Cardiac muscle cell (in vitro differentiated cells and primary cell): Measurements from ENCODE around the gene TSHR. TPM values are rescaled to one million over a fixed set of nuclear protein-coding genes. Genes with fewer than 3 reads are reported as not detected.

ENCODE experiments used
- DNase-seq, 2 donors: peaks; one replicate each; pipeline versions ENCODE4 v3.0.0 to v3.0.0-alpha.2; 2010 to 2017; ENCODE audit warnings: low read depth in 1 of 2, low spot score in 1 of 2
- H3K27ac ChIP-seq: fragments of 200-600 bp; sonication (generic); 2 replicates; pipeline ENCODE4 v1.5.1; 2016
- H3K27me3 ChIP-seq: fragments of 200-600 bp; sonication (generic); 2 replicates; pipeline ENCODE4 v1.6.0; 2016; ENCODE audit warnings: control low read depth
- H3K36me3 ChIP-seq: fragments of 200-600 bp; sonication (generic); 2 replicates; pipeline ENCODE4 v1.5.1; 2016; ENCODE audit warnings: control low read depth
- H3K4me1 ChIP-seq: fragments of 200-600 bp; sonication (generic); 2 replicates; pipeline ENCODE4 v1.8.1; 2017; ENCODE audit warnings: low read depth, mild to moderate bottlenecking, mixed run types
- H3K4me3 ChIP-seq: fragments of 200-600 bp; sonication (generic); 2 replicates; pipeline ENCODE4 v1.5.1; 2016; ENCODE audit warnings: mild to moderate bottlenecking
- H3K9me3 ChIP-seq: fragments of 200-600 bp; sonication (generic); 2 replicates; pipeline ENCODE4 v1.5.1; 2017; ENCODE audit warnings: low read depth, mild to moderate bottlenecking, control low read depth
- polyA plus RNA-seq: library from polyadenylated mRNA; unstranded; fragments of >200 nt; fragmentation: Nextera tagmentation; extraction: Ambion mirVana; gene quantifications from 2 replicates; pipeline ENCODE4 v1.2.1, GENCODE V29; 2016
- total RNA-seq: library from RNA; depleted of rRNA; stranded (reverse); fragments of >200 nt; gene quantifications from 2 replicates; pipeline ENCODE4 v1.2.3, GENCODE V29; 2016
- TF ChIP-seq, protein P1 (sequence below): IDR thresholded peaks from 2 replicates; pipeline ENCODE4 v1.5.1; 2012; ENCODE audit warnings: low read depth, mild to moderate bottlenecking, low read length

Gene TSHR
- total and polyA plus RNA-seq, 2 experiments from 2014 or later: 0.38 to 1.2 TPM

DNA sequence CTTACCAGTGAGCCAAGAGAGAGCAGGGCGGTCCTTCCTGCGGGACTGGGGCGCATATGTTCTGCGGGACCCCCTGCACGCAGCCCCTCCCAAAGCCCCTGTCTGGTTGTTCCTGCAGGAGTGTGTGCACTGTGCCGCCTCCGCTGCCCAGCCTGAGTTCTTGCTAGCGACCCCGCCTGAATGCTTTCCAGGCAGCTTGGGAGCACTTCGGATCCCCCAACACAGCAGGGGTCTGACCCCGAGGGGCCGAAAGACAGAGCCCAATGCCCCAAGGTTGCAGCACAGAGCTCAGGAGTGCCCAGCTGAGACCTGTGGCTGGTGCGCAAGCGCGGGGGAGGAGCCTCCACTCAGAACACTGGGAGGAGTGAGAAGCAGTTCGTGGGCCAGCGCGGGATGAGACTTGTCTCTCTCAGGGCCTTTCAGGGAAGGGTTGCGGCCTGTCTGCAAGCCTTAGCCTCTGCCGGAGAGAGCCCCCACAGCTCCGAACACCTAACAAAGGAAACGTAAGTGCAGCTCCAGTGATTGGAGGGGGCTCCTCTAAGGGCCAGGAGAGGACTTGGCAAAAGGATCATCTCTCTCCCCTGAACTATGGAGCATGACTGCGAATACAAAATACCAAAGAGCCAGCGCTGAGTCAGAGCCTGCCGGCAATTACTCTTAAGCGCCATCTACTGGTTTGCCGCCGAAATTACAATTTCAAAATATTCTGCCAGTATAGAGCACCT is 214.8 kb downstream of the TSHR start:
- Histone ChIP-seq H3K4me1 (peaks cover 8% of the 10 kb centered on the region), H3K4me3 (peak overlapping the region; percentile 40), H3K9me3 (no peaks in the 10 kb centered on the region), H3K27ac (peak overlapping the region; percentile 95), H3K36me3 (no peaks in the 10 kb centered on the region), H3K27me3 (no peaks in the 10 kb centered on the region)
- TF ChIP-seq, protein P1, sequence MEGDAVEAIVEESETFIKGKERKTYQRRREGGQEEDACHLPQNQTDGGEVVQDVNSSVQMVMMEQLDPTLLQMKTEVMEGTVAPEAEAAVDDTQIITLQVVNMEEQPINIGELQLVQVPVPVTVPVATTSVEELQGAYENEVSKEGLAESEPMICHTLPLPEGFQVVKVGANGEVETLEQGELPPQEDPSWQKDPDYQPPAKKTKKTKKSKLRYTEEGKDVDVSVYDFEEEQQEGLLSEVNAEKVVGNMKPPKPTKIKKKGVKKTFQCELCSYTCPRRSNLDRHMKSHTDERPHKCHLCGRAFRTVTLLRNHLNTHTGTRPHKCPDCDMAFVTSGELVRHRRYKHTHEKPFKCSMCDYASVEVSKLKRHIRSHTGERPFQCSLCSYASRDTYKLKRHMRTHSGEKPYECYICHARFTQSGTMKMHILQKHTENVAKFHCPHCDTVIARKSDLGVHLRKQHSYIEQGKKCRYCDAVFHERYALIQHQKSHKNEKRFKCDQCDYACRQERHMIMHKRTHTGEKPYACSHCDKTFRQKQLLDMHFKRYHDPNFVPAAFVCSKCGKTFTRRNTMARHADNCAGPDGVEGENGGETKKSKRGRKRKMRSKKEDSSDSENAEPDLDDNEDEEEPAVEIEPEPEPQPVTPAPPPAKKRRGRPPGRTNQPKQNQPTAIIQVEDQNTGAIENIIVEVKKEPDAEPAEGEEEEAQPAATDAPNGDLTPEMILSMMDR: peak; percentile 89
- peak; percentile 90 to 91 for DNase-seq

DNA sequence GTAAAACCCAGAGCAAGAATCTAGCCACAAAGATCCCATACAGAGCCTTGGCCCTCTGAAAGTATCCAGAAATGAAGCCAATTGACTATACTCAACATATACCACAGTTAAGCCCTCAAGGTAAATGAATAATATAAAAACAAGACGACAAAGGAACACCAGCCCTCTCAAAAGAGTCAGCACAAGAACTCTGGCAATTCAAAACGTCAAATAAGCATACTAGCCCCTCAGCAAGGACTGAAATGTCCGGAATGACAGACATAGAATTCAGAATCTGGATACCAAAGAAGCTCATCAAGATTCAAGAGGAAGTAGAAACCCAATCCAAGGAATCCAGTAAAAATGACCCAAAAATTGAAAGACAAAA is 215.4 kb downstream of the TSHR start:
- Histone ChIP-seq H3K9me3 (no peaks in the 10 kb centered on the region), H3K27me3 (no peaks in the 10 kb centered on the region), H3K36me3 (no peaks in the 10 kb centered on the region), H3K27ac (peak overlapping the region; percentile 95), H3K4me1 (peaks cover 8% of the 10 kb centered on the region), H3K4me3 (peak overlapping the region; percentile 40)
- TF ChIP-seq, protein P1: no peak
- DNase-seq: no peak

DNA sequence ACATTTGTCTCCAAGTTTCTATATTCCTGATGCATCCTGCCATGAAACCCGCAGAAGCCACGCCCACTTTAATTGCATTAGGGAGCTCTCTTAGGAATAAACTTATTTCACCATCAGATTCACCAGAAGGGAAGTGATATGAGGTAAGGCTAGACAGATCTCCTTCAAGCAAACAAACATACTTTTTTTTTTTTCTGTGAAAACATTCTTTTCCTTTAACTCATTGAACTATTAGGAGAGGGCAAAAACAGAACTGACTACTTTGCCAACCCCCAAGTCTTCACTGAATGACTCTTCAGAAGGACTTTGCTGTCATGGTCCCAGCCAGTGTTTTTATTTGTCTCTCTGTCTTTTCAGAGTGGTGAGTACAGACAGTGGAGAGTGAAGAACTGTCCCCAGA is 216.9 kb downstream of the TSHR start:
- no peaks in the 10 kb centered on the region for H3K9me3 ChIP-seq
- TF ChIP-seq, protein P1: no peak
- peaks cover 7% of the 10 kb centered on the region for H3K36me3 ChIP-seq
- H3K4me3 ChIP-seq: no peak overlapping the region
- no peak for DNase-seq
- H3K27ac ChIP-seq: no peak overlapping the region
- H3K27me3 ChIP-seq: no peaks in the 10 kb centered on the region
- H3K4me1 ChIP-seq: peaks cover 8% of the 10 kb centered on the region

DNA sequence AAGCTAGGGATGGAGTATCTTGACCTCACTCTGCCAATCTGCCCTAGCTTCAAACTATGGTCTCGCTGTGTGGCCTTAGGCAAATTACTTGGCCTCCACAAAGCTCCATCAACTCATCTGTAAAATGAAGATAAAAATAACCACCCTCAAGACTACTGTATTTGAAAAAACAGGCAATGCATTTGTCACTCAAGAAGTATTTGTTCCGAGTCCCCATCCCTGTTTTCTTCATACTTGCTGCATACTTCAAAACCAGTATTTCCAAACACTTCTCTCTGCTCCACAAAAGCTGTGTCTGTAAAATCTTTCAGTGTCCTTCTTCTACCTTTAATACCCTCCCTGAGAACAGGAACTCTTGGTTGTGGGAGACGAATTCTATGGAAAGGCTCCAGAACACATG is 217.5 kb downstream of the TSHR start:
- Histone ChIP-seq H3K9me3 (no peaks in the 10 kb centered on the region), H3K27ac (no peak overlapping the region), H3K36me3 (peaks cover 10% of the 10 kb centered on the region), H3K27me3 (no peaks in the 10 kb centered on the region), H3K4me3 (no peak overlapping the region), H3K4me1 (peaks cover 8% of the 10 kb centered on the region)
- no peak for DNase-seq
- TF ChIP-seq, protein P1: no peak

DNA sequence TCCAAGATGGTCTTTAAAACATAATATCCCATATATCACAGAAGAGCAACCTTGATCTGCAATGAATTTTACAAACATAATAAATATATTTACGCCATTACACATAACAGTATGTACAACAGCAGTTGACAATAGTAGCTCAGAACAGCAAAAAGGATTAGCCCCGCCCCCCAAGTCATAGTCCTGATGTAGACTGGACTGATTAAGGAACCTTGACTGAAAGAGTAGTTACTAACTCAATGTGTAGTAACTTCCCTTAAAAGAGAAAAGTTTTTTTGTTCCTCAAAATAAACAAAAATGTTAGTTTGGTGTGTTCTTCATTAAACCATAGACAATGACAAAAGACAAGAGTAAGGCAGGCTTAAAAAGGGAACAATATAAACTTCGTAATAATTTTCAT is 220.8 kb downstream of the TSHR start:
- Histone ChIP-seq H3K27me3 (no peaks in the 10 kb centered on the region), H3K36me3 (peaks cover 19% of the 10 kb centered on the region), H3K4me1 (no peaks in the 10 kb centered on the region), H3K27ac (no peak overlapping the region), H3K4me3 (no peak overlapping the region), H3K9me3 (no peaks in the 10 kb centered on the region)
- TF ChIP-seq, protein P1: no peak
- DNase-seq: no peak
